Bone marrow (tissue), 2 donors: ENCODE measurements around the gene TMEM109.

Experiments used
- DNase-seq, 2 donors: peaks; one replicate each; lab custom pipeline; 2025; lab: John Stamatoyannopoulos, UW

The TMEM109 gene, protein sequence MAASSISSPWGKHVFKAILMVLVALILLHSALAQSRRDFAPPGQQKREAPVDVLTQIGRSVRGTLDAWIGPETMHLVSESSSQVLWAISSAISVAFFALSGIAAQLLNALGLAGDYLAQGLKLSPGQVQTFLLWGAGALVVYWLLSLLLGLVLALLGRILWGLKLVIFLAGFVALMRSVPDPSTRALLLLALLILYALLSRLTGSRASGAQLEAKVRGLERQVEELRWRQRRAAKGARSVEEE

GRCh38 chr11:60913793-60914632 is at the start of gene TMEM109:
Gene TMEM109, plus strand, starts transcription at chr11:60914158. Its CDS starts 5,536 bp downstream, at chr11:60919694.
- DNase-seq = peak; percentile 70 to 82

GRCh38 chr11:60864856-60865513 is 49.0 kb upstream of the TMEM109 start:
- DNase-seq = peak in 1 of 2 donors; percentile 34

GRCh38 chr11:60866911-60867870 is 46.8 kb upstream of the TMEM109 start, which contains the start of gene ZP1:
Gene ZP1, plus strand, starts transcription at chr11:60867542. Its CDS starts 20 bp downstream, at chr11:60867562.
- no peak for DNase-seq

DNA sequence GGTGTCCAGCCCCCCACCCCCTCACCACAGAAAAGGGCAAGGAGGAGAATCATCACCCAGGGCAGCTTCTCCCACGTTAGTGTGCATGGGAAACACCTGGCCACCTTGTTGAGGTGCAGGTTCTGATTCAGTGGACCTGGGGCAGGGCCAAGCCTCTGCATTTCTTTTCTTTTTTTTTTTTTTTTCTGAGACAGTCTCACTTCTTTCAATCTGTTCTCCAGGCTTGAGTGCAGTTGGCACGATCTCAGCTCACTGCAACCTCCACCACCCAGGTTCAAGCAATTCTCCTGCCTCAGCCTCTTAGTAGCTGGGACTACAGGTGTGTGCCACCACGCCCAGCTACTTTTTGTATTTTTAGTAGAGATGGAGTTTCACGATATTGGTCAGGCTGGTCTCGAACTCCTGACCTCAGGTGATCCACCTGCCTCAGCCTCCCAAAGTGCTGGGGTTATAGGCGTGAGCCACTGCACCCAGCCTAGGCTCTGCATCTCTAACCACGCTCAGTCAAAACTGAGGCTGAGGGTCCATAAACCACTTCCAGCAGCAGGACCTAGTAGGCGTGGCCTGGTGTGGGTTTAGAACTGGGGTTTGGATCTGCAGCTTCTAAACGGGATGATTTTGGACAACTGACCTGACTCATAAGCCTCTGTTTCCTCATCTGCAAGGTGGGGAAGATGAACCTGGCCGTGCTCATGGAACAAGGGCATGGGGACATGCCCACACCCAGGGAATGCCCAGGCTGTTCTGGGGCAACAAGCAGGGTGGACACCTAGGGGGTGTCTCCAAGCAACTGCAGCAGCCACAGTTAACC is 45.9 kb upstream of the TMEM109 start:
- DNase-seq = no peak

GRCh38 chr11:60868682-60869450 is 45.1 kb upstream of the TMEM109 start:
- DNase-seq = no peak

DNA sequence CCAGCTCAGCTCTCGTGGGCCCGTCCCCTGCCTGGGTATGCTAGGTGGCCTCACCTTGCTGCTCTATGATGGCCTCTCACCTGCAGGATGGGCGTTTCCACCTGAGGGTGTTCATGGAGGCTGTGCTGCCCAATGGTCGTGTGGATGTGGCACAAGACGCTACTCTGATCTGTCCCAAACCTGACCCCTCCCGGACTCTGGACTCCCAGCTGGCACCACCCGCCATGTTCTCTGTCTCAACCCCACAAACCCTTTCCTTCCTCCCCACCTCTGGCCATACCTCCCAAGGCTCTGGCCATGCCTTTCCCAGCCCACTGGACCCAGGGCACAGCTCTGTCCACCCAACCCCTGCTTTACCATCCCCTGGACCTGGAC is 44.5 kb upstream of the TMEM109 start:
- no peak for DNase-seq

DNA sequence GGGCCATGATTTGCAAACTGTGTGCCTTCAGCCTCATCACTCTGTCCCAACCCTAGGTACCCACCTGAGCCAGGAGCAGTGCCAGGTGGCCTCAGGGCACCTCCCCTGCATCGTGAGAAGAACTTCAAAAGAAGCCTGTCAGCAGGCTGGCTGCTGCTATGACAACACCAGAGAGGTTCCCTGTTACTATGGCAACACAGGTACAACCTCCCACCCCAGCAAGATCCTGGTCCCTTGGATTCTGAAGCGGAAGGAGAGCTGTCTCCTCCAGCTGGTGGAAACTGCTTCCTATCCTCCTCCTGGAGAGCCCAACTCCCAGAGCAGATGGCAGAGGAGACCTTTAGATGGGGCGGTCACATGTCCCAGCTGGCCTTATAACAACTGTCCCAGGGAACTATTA is 43.7 kb upstream of the TMEM109 start:
- no peak for DNase-seq

GRCh38 chr11:60870733-60871377 is 43.1 kb upstream of the TMEM109 start:
- no peak for DNase-seq

DNA sequence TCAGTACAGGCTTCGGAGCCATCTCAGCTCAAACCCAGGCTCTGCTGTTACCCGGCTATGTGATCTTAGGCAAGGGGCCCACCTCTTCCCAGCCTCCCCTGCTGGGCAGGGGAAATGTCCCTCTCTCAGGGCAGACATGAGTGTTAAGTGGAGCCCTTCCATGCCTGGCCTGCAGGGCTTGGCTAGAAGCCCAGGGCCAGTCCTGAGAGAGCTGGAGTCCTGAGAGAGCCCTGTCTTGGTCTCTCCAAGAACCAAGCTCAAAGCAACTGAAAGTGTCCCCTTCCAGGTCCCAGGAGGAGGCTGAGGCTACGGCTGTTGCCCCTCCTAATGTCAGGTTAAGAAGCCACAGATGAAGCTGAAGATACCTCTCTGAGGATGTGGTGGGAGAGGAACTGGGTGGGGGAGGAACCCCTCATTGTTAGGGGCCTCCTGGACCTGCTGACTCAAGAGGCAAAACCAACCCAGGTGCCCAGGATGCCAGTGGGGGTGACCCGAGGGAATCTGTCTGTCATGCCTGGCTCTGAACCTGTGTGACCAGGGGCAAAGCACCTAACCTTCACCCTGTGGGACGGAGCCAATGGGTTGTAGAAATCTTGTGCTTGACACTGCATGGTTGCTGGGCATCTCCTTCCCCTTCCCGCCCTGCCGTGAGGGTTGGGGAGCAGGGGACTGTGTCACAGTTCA is 42.4 kb upstream of the TMEM109 start:
- DNase-seq = no peak

GRCh38 chr11:60872124-60872960 is 41.6 kb upstream of the TMEM109 start:
- no peak for DNase-seq

DNA sequence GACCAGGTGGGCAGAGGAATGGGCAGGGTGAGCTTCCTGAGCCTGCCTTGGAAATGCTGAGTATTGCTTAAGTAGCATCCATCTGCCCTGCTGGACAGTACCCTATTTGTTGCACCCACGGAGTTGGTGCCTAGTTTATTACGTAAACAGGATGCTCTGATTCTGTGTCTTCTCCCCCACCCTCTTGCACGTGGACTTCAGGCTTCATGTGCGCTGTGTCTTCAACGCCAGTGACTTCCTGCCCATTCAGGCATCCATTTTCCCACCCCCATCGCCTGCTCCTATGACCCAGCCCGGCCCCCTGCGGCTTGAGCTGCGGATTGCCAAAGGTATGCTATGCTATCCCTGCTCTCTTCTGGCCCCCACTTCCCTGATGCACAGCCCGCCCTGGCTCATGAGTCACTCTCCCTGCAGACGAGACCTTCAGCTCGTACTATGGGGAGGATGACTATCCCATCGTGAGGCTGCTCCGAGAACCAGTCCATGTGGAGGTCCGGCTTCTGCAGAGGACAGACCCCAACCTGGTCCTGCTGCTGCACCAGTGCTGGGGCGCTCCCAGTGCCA is 40.9 kb upstream of the TMEM109 start:
- no peak for DNase-seq

GRCh38 chr11:60873533-60873932 is 40.4 kb upstream of the TMEM109 start:
- DNase-seq = no peak

GRCh38 chr11:60874421-60875365 is 39.3 kb upstream of the TMEM109 start:
- no peak for DNase-seq

DNA sequence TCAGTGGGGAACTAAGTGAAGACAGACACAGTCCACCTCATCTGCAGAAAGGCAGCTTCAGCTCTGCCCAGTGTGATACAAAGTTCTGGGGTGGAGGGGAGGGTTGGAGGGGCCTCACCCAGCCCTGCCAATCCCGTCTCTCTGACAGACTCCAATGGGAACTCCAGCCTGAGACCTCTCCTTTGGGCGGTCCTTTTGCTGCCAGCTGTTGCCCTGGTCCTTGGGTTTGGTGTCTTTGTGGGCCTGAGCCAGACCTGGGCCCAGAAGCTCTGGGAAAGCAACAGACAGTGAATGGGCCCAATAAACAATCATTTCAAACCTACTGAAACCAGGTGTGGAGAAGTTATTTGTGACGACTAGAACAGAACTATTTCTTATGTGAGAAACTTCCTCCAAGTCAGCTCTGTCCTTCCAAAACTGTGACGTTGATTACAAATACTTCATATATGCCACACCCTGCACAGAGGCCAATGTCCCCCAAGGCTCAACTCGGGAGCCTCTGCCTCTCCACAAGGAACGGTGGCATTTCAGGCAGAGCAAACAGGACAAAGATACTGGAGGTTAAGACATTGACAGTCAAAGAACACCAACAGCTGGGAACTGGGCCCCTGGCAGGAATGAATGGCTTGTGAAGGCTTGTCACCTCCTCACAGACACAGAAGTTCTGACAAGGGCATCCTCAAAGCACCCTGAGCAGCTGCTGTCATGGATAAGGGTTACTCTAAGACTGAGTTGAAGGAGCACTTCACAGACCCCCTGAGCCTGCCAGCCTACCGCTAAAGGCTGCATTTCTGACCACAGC is 38.4 kb upstream of the TMEM109 start:
- DNase-seq = no peak

DNA sequence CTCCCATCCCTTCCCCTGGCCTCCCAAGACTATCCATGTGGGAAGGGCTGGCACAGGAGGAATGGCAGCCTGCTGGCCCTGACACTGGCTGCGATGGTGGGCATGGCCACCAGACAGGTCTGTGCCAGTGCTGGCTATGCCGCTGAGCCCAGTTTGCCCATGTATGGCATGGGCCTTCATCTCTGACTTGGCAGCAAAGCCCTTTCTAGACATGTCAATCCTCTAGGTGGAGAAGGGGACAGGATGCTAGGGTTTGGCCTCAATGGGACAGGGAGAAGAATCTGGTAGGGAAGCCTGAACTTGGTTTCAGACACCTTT is 37.8 kb upstream of the TMEM109 start:
- DNase-seq = no peak
